Measurements from ENCODE around the gene PPHLN1.

Gene PPHLN1

GRCh38 chr12:42325653-42326474 lies at the start of gene PPHLN1, which contains the start of gene ZCRB1:
Gene PPHLN1 (plus strand): TSS chr12:42326167. CDS start chr12:42335903, 9,736 bp downstream.
Gene ZCRB1 (minus strand): TSS chr12:42326094. CDS start chr12:42324102, 1,992 bp downstream.
- DNase-seq, result peak; percentile 82

- DNase-seq, result no peak
Measured at GRCh38 chr12:42277396-42278127, 48.4 kb upstream of the PPHLN1 start.

- no peak for DNase-seq
Measured at GRCh38 chr12:42278128-42278510, 47.8 kb upstream of the PPHLN1 start.

- DNase-seq, result no peak
Measured at GRCh38 chr12:42281278-42281677, 44.7 kb upstream of the PPHLN1 start.

GRCh38 chr12:42281844-42282243 lies 44.1 kb upstream of the PPHLN1 start:
- no peak for DNase-seq

- no peak for DNase-seq
Measured at GRCh38 chr12:42282294-42282693, 43.7 kb upstream of the PPHLN1 start.

- DNase-seq, result peak; percentile 21
Measured at GRCh38 chr12:42283739-42284138, 42.2 kb upstream of the PPHLN1 start.

GRCh38 chr12:42284157-42284556 lies 41.8 kb upstream of the PPHLN1 start:
- peak; percentile 24 for DNase-seq

GRCh38 chr12:42284876-42285275 lies 41.1 kb upstream of the PPHLN1 start:
- no peak for DNase-seq

- DNase-seq, result no peak
Measured at GRCh38 chr12:42285431-42285830, 40.5 kb upstream of the PPHLN1 start.

GRCh38 chr12:42286741-42287140 lies 39.2 kb upstream of the PPHLN1 start:
- DNase-seq, result no peak

- no peak for DNase-seq
Measured at GRCh38 chr12:42288544-42288943, 37.4 kb upstream of the PPHLN1 start.

GRCh38 chr12:42291680-42292079 lies 34.3 kb upstream of the PPHLN1 start:
- no peak for DNase-seq

- peak; percentile 37 for DNase-seq
Measured at GRCh38 chr12:42296503-42297109, 29.4 kb upstream of the PPHLN1 start.

GRCh38 chr12:42298887-42299286 lies 27.1 kb upstream of the PPHLN1 start:
- DNase-seq, result no peak

- DNase-seq, result peak; percentile 12
Measured at GRCh38 chr12:42299392-42300308, 26.3 kb upstream of the PPHLN1 start.

- no peak for DNase-seq
Measured at GRCh38 chr12:42306297-42306696, 19.7 kb upstream of the PPHLN1 start.

- DNase-seq, result no peak
Measured at GRCh38 chr12:42308390-42308789, 17.6 kb upstream of the PPHLN1 start.

- no peak for DNase-seq
Measured at GRCh38 chr12:42309996-42310395, 16.0 kb upstream of the PPHLN1 start.

- no peak for DNase-seq
Measured at GRCh38 chr12:42315108-42315507, 10.9 kb upstream of the PPHLN1 start.

GRCh38 chr12:42320796-42321195 lies 5.2 kb upstream of the PPHLN1 start:
- DNase-seq, result no peak

- no peak for DNase-seq
Measured at GRCh38 chr12:42322567-42322966, 3.4 kb upstream of the PPHLN1 start.

GRCh38 chr12:42323856-42324255 lies 2.1 kb upstream of the PPHLN1 start:
- no peak for DNase-seq

All from suppressor macrophage treated with lipopolysaccharide for 4 hours (primary cell).